ENCODE results near the gene TNFRSF8. TPM values are rescaled to one million over a fixed set of nuclear protein-coding genes. Genes with fewer than 3 reads are reported as not detected.
"Not testable (repeated sequence)": the region's sequence is repeated elsewhere in the genome, so short reads cannot be mapped to it uniquely, and the experiment has no call there.

TNFRSF8 gene
- total RNA-seq, 1 donor from 2014 or later, result 0.31 TPM

- Mint-ChIP-seq H3K27ac (no peak overlapping the region), H3K4me1 (no peaks in the 10 kb centered on the region), H3K9me3 (peaks cover 6% of the 10 kb centered on the region), H3K36me3 (no peaks in the 10 kb centered on the region), H3K4me3 (no peak overlapping the region), H3K27me3 (ENCODE audit: low read depth) (no peaks in the 10 kb centered on the region)
- TF ChIP-seq, protein P1, sequence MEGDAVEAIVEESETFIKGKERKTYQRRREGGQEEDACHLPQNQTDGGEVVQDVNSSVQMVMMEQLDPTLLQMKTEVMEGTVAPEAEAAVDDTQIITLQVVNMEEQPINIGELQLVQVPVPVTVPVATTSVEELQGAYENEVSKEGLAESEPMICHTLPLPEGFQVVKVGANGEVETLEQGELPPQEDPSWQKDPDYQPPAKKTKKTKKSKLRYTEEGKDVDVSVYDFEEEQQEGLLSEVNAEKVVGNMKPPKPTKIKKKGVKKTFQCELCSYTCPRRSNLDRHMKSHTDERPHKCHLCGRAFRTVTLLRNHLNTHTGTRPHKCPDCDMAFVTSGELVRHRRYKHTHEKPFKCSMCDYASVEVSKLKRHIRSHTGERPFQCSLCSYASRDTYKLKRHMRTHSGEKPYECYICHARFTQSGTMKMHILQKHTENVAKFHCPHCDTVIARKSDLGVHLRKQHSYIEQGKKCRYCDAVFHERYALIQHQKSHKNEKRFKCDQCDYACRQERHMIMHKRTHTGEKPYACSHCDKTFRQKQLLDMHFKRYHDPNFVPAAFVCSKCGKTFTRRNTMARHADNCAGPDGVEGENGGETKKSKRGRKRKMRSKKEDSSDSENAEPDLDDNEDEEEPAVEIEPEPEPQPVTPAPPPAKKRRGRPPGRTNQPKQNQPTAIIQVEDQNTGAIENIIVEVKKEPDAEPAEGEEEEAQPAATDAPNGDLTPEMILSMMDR (IDR thresholded peaks at IDR 0.05; ENCODE audit: unreplicated experiment), result no peak
- DNase-seq (ENCODE audit: low spot score in 2 of 2, unreplicated experiment in 2 of 2), result no peak
Measured at GRCh38 chr1:12097321-12097720, 34.2 kb downstream of the TNFRSF8 start.

DNA sequence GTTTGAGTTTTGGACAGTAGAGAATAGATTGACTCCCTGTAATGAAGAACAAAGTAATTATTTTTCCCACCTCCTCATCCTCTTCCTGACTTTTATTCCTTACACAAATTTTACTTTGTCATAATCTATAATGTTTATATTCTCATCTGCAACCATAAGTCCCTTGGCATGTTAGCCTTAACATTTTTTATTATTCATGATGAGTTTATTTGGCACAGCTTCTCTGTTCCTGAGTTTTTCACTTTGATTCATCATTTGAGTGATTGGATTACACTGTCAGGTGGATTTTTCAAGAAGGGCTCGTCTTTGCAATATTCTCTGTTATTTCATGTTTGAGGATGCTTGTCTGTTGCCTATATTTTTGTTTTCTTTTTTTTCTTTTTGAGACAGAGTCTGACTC, 35.7 kb downstream of the TNFRSF8 start:
- no peak for DNase-seq (ENCODE audit: low spot score in 2 of 2, unreplicated experiment in 2 of 2)
- no peak overlapping the region for H3K4me3 Mint-ChIP-seq
- H3K9me3 Mint-ChIP-seq, result peaks cover 6% of the 10 kb centered on the region
- no peaks in the 10 kb centered on the region for H3K4me1 Mint-ChIP-seq
- H3K36me3 Mint-ChIP-seq, result no peaks in the 10 kb centered on the region
- TF ChIP-seq, protein P1 (IDR thresholded peaks at IDR 0.05; ENCODE audit: unreplicated experiment), result no peak
- H3K27ac Mint-ChIP-seq, result no peak overlapping the region
- no peaks in the 10 kb centered on the region for H3K27me3 Mint-ChIP-seq (ENCODE audit: low read depth)

GRCh38 chr1:12099610-12100009, 36.5 kb downstream of the TNFRSF8 start:
- H3K4me1 Mint-ChIP-seq, result peaks cover 4% of the 10 kb centered on the region
- no peak for DNase-seq (ENCODE audit: low spot score in 2 of 2, unreplicated experiment in 2 of 2)

DNA sequence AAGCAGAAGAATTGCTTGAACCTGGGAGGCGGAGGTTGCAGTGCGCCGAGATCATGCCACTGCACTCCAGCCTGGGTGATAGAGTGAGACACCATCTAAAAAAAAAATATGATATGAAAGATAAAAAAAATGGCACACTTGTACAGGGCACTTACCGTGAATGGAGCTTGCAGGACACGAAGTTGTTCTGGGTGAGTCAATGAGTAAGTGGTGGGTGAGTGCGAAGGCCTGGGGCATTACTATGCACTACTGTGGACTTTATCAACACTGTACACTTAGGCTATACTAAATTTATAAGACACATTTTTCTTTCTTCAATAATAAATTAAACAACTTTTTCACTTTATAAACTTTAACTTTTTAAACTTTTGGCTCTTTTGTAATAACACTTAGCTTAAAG, 37.0 kb downstream of the TNFRSF8 start:
- Mint-ChIP-seq H3K4me3 (no peak overlapping the region), H3K9me3 (peaks cover 6% of the 10 kb centered on the region), H3K36me3 (no peaks in the 10 kb centered on the region), H3K27ac (no peak overlapping the region), H3K4me1 (peaks cover 4% of the 10 kb centered on the region), H3K27me3 (ENCODE audit: low read depth) (no peaks in the 10 kb centered on the region)
- TF ChIP-seq, protein P1 (IDR thresholded peaks at IDR 0.05; ENCODE audit: unreplicated experiment), result no peak
- no peak for DNase-seq (ENCODE audit: low spot score in 2 of 2, unreplicated experiment in 2 of 2)

More at GRCh38 chr1:12099610-12100009, 36.5 kb downstream of the TNFRSF8 start:
- Mint-ChIP-seq H3K9me3 (peaks cover 6% of the 10 kb centered on the region), H3K36me3 (no peaks in the 10 kb centered on the region), H3K27ac (no peak overlapping the region), H3K4me3 (no peak overlapping the region), H3K27me3 (ENCODE audit: low read depth) (no peaks in the 10 kb centered on the region)
- TF ChIP-seq, protein P1 (IDR thresholded peaks at IDR 0.05; ENCODE audit: unreplicated experiment), result no peak

- H3K4me1 Mint-ChIP-seq; H3K27ac Mint-ChIP-seq; H3K9me3 Mint-ChIP-seq; H3K4me3 Mint-ChIP-seq; DNase-seq (ENCODE audit: low spot score in 2 of 2, unreplicated experiment in 2 of 2); H3K36me3 Mint-ChIP-seq; H3K27me3 Mint-ChIP-seq (ENCODE audit: low read depth): not testable (repeated sequence)
Measured at GRCh38 chr1:12101120-12101519, 38.0 kb downstream of the TNFRSF8 start.

GRCh38 chr1:12102066-12102465, 39.0 kb downstream of the TNFRSF8 start:
- no peaks in the 10 kb centered on the region for H3K36me3 Mint-ChIP-seq
- no peaks in the 10 kb centered on the region for H3K27me3 Mint-ChIP-seq (ENCODE audit: low read depth)
- DNase-seq (ENCODE audit: low spot score in 2 of 2, unreplicated experiment in 2 of 2), result no peak
- H3K27ac Mint-ChIP-seq, result no peak overlapping the region
- H3K9me3 Mint-ChIP-seq, result peaks cover 6% of the 10 kb centered on the region
- no peak overlapping the region for H3K4me3 Mint-ChIP-seq
- TF ChIP-seq, protein P1 (IDR thresholded peaks at IDR 0.05; ENCODE audit: unreplicated experiment), result no peak
- peaks cover 4% of the 10 kb centered on the region for H3K4me1 Mint-ChIP-seq

Measured in mesothelial cell of epicardium (in vitro differentiated cells).